Body of pancreas (tissue), 4 donors: ENCODE results near the gene CIAO2B.

Experiments used
- POLR2A ChIP-seq, 3 donors: fragments of 450-650 bp; IDR thresholded peaks; one replicate each; pipeline ENCODE4 v1.6.1; 2016; ENCODE audit warnings: antibody characterized with exemption in 3 of 3, mild to moderate bottlenecking in 2 of 3
- TF ChIP-seq, protein P1 (sequence below), 7 experiments: fragments of 450-650 bp in 4 of 7; fragments of 200-600 bp in 3 of 7; sonication (generic) in 3 of 7; IDR thresholded peaks; one replicate each; pipeline ENCODE4 v1.5.1; 2016 to 2019; ENCODE audit warnings: antibody characterized with exemption in 7 of 7

GRCh38 chr16:66925322-66925840 is 8.8 kb downstream of the CIAO2B start, which contains the start of gene RRAD:
- TF ChIP-seq POLR2A (IDR thresholded peaks at IDR 0.05): peak in 1 of 3 donors; percentile 11
- TF ChIP-seq, protein P1, sequence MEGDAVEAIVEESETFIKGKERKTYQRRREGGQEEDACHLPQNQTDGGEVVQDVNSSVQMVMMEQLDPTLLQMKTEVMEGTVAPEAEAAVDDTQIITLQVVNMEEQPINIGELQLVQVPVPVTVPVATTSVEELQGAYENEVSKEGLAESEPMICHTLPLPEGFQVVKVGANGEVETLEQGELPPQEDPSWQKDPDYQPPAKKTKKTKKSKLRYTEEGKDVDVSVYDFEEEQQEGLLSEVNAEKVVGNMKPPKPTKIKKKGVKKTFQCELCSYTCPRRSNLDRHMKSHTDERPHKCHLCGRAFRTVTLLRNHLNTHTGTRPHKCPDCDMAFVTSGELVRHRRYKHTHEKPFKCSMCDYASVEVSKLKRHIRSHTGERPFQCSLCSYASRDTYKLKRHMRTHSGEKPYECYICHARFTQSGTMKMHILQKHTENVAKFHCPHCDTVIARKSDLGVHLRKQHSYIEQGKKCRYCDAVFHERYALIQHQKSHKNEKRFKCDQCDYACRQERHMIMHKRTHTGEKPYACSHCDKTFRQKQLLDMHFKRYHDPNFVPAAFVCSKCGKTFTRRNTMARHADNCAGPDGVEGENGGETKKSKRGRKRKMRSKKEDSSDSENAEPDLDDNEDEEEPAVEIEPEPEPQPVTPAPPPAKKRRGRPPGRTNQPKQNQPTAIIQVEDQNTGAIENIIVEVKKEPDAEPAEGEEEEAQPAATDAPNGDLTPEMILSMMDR (IDR thresholded peaks at IDR 0.05): no peak
